GM18498 (cell line): ENCODE results near the gene KLHL2.
"Not testable (repeated sequence)": the region's sequence is repeated elsewhere in the genome, so short reads cannot be mapped to it uniquely, and the experiment has no call there.

Source experiments
- ATAC-seq: cut with Tn5 transposase; IDR thresholded peaks from one replicate; pipeline ENCODE4 v1.9.1; 2021; ENCODE audit warnings: mild to moderate bottlenecking, moderate library complexity; ENCODE audit not compliant: unreplicated experiment

KLHL2 gene

GRCh38 chr4:165229490-165230200 is 22.3 kb downstream of the KLHL2 start:
- ATAC-seq: not testable (repeated sequence)

GRCh38 chr4:165232623-165233433 is 25.5 kb downstream of the KLHL2 start:
- peak; percentile 68 for ATAC-seq

- no peak for ATAC-seq
Observed at GRCh38 chr4:165234766-165235165, 27.4 kb downstream of the KLHL2 start.

GRCh38 chr4:165236852-165237251 is 29.5 kb downstream of the KLHL2 start:
- ATAC-seq: not testable (repeated sequence)

GRCh38 chr4:165238041-165238640 is 30.8 kb downstream of the KLHL2 start:
- peak; percentile 61 for ATAC-seq

GRCh38 chr4:165240761-165241160 is 33.4 kb downstream of the KLHL2 start:
- not testable (repeated sequence) for ATAC-seq

GRCh38 chr4:165244148-165244547 is 36.8 kb downstream of the KLHL2 start:
- ATAC-seq: not testable (repeated sequence)

GRCh38 chr4:165244587-165245186 is 37.3 kb downstream of the KLHL2 start:
- ATAC-seq: not testable (repeated sequence)

- no peak for ATAC-seq
Observed at GRCh38 chr4:165248102-165248501, 40.7 kb downstream of the KLHL2 start.

GRCh38 chr4:165248904-165249303 is 41.5 kb downstream of the KLHL2 start:
- ATAC-seq: not testable (repeated sequence)

GRCh38 chr4:165254771-165255170 is 47.4 kb downstream of the KLHL2 start:
- not testable (repeated sequence) for ATAC-seq

GRCh38 chr4:165255439-165255838 is 48.1 kb downstream of the KLHL2 start:
- peak; percentile 98 for ATAC-seq

GRCh38 chr4:165256074-165256659 is 48.8 kb downstream of the KLHL2 start:
- peak; percentile 29 for ATAC-seq

- ATAC-seq: not testable (repeated sequence)
Observed at GRCh38 chr4:165259776-165260175, 52.4 kb downstream of the KLHL2 start.

- not testable (repeated sequence) for ATAC-seq
Observed at GRCh38 chr4:165262306-165262705, 54.9 kb downstream of the KLHL2 start.

- not testable (repeated sequence) for ATAC-seq
Observed at GRCh38 chr4:165263466-165263865, 56.1 kb downstream of the KLHL2 start.

GRCh38 chr4:165269931-165270330 is 62.6 kb downstream of the KLHL2 start:
- not testable (repeated sequence) for ATAC-seq

- ATAC-seq: not testable (repeated sequence)
Observed at GRCh38 chr4:165273443-165273842, 66.1 kb downstream of the KLHL2 start.

GRCh38 chr4:165275357-165275756 is 68.0 kb downstream of the KLHL2 start:
- ATAC-seq: not testable (repeated sequence)

- not testable (repeated sequence) for ATAC-seq
Observed at GRCh38 chr4:165279531-165279930, 72.2 kb downstream of the KLHL2 start.

GRCh38 chr4:165284697-165285096 is 77.3 kb downstream of the KLHL2 start:
- not testable (repeated sequence) for ATAC-seq
